ENCODE data around the gene PRKAR2A.
"Not testable (repeated sequence)": the region's sequence is repeated elsewhere in the genome, so short reads cannot be mapped to it uniquely, and the experiment has no call there.

PRKAR2A gene

DNA sequence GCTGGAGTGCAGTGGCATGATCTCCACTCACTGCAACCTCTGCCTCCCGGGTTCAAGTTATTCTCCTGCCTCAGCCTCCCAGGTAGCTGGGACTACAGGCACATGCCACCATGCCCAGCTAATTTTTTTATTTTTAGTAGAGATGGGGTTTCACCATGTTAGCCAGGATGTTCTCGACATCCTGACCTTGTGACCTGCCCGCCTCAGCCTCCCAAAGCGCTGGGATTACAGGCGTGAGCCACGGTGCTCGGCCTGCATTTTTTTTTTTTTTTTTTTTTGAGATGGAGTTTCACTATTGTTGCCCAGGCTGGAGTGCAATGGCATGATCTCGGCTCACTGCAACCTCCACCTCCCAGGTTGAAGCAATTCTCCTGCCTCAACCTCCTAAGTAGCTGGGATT lies 69.1 kb downstream of the PRKAR2A start:
- DNase-seq (ENCODE audit: low read depth in 2 of 2) = not testable (repeated sequence)

DNA sequence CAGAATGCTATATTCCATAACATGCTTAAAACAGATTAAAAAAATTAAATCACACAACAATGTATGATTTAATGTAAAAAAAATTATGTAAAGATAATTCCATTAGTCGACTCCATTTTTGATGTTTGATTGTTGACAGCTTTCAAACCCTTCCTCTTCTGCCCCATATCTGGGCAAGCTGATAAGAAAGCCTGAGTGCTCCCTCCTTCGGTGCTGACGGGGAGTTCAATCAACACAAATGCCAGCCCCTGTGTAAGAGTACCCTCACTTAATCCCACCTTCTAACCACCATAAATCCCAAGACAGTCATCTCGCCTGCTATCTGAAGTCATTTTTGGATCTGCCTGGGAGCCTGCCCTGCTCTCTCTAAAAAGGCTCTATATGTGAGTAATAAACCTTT lies 70.8 kb downstream of the PRKAR2A start:
- no peak for DNase-seq (ENCODE audit: low read depth in 2 of 2)

DNA sequence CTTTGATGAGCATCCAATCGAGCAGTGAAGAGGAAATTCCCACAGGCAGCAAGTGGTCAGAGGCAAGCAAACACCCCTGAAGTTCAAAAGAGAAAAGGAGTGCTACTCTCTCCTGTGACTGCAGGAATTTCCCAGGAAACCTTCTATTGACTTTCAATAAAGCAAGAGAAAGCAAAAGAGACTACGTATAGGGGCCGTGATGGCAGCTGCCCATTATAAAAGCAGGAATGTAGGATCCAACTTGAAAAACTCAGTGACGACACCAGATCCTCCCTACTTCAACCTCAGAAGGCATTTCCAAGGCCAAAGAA lies 77.5 kb downstream of the PRKAR2A start:
- DNase-seq (ENCODE audit: low read depth in 2 of 2) = no peak

DNA sequence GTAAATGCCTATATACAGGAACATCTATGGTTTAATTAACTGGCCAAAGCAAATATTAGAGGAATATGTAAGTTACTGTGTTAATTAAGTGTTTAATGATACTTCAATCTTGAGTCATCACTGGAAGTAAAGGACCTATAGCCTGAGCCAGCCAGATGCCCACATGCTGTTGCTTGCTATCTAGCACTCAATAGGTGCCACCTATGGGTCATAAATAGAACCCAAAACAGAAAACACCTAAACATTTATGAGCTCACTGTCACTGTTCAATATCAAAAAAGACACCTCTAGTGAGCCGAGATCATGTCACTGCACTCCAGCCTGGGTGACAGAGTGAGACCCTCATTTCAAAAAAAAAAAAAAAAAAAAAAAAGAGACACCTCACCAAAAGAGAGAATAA lies 82.3 kb downstream of the PRKAR2A start:
- DNase-seq (ENCODE audit: low read depth in 2 of 2) = no peak

DNA sequence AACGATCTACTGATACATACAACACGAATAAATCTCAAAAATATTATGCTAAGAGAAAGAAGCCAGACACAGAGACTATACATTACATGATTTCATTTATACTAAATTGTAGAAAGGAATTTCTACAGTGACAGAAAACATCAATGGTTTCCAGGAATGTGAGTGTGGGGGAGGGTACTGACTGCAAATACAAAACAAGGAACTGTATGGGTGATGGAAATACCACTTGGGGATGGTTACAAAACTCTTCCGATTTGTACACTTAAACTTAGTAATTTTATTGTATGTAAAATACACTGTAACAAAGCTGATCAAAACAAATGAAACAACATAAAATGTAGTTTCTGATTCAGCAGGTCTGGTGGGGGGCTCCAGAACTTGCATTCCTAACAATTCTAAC lies 84.9 kb downstream of the PRKAR2A start:
- no peak for DNase-seq (ENCODE audit: low read depth in 2 of 2)

DNA sequence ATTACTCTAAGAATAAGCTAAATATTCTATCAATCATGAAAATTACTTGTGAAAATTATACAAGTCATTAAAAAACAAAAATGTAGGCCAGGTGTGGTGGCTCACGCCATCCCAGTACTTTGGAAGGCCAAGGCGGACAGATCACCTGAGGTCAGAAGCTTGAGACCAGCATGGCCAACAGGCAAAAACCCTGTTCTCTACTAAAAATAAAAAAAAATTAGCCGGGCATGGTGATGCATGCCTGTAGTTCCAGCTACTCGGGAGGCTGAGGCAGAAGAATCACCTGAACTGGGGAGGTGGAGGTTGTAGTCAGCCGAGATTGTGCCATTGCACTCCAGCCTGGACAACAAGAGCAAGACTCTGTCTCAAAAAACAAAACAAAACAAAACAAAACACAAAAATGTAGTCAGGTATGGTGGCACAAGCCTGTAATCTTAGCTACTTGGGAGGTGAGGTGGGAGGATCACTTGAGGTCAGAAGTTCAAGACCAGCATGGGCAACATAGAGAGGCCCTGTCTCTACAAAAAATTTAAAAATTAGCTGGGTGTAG lies 87.6 kb downstream of the PRKAR2A start:
- DNase-seq (ENCODE audit: low read depth in 2 of 2) = not testable (repeated sequence)

DNA sequence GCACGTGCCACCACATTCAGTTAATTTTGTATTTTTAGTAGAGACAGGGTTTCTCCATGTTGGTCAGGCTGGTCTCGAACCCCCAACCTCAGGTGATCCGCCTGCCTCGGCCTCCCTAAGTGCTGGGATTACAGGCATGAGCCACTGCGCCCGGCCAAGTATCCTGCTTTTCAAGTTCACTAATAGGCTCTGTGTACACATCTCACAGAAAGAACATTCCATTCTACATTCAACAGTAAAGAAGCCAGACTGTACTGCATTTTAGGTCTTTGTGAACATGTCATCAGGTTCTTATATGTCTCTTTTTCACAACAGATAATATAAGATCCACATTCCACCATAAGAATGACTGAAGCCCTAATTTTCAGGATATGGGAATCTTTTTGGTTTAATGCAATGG lies 88.1 kb downstream of the PRKAR2A start:
- DNase-seq (ENCODE audit: low read depth in 2 of 2) = not testable (repeated sequence)

DNA sequence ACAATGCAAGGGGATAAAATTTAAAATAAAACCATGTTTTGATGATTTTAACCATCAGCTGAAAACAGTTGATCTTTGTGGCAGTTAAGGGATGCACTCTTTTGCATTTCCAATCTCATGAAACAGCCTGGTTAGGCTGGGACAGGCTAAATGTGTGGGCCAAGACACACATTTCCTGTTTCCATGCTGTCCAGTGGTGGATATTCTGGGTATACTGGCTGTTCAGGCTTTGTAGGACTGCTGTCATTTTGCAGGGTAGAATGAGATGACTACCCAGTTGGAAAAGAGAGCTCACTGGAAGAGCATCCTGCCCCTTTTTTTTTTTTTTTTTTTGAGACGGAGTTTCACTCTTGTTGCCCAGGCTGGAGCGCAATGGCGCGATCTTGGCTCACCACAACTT lies 88.6 kb downstream of the PRKAR2A start:
- no peak for DNase-seq (ENCODE audit: low read depth in 2 of 2)

DNA sequence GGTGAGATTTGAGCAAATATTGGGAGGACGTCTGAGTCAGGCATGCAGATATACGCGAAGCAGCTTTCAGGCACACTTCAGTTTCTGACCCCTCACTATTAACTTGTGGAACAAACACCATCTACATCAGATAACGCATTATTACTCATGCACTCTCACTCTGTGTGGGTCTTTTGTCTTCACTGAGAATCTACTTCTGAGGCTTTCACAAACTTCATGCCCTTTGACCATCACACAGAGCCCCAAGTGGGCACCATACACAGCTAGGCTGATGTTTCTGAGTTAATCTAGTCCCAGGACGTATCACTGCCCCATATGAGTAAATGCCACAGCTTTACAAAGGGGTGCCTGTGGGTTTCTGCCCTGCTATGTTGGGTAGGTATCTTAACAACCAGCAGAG lies 91.0 kb downstream of the PRKAR2A start:
- peak in 1 of 2 donors; percentile 1 for DNase-seq (ENCODE audit: low read depth in 2 of 2)

DNA sequence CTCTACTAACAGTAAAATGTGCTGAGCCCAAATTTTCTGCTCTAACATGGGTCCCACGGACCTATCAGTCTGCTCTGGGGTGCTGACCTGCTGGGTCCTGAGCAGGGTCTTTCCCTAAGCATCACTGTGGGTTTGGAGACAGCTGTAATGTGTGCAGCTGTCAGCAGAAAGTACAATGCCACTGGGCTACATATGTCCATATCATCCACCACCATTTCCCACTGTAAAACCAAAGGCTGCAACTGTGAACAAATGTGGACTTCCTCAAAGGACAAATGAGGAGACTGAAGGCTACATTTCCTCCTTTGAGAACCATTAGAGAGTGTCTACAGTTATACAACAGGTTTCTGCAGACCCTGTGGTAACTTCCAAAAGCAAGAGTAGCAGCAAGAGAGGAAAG lies 96.8 kb downstream of the PRKAR2A start:
- no peak for DNase-seq (ENCODE audit: low read depth in 2 of 2)

DNA sequence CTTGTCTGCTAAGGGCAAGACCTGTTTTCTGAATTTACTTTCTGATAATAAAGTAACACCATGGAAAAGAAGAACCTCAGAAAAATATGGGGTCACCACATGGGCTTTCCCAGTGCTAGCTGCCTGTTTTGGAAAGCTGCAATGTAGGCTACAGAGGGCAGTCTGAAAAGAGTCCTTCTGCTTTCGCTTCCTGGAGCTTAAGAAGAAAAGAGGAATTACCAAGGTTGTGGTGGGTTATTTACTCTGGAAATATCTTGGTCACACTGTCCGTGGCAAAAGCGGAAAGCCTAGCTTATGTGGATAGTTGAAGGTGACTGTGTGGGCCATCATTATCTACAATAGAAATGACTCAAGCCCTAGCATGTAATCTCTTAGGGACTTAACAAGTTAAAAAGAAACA lies 98.9 kb downstream of the PRKAR2A start:
- DNase-seq (ENCODE audit: low read depth in 2 of 2) = no peak

DNA sequence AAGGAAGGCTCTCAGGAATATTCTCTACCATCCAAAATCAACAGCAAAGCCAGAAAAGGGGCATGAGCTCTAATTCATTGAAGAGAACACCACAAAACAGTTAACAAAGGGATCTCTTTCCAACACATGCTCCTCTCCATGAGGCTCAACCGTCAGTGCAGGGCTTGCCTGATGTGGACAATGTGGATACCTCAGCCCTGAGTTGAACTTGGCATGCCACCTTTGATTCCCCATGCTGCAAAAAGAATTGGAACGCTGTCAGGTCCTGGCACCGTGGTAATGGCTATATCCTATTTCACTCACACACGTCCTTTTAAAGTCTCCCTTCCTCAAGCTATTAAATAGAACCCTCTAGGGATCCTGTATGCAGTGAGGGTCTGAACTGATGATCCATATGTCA lies 100.0 kb downstream of the PRKAR2A start:
- no peak for DNase-seq (ENCODE audit: low read depth in 2 of 2)

DNA sequence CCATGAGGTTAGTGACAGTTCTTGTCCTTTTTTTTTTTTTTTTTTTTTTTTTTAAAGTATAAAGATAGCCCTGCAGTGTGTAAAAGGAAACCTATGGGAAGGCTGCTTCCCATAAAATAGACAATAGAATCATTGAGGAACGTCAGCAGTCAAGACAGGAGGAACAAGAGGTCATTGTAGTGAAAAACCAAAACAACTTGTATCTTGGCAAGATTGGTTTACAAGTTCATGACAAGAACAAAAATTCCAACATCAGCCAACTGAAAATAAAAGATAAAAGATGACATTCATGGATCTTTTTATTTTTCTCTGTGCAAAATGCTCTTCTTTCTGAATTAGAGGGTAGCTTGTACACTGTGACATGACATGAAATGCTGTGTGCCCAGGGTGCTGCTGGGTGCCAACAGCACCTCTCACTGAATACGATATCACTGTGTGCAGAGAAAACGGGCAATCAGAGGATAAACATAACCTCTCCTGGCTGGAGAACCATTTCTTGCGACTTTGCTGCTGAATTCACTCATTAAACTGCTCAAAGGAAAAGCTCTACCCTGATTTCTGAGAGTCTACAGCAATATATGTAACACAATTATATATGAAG lies 100.6 kb downstream of the PRKAR2A start:
- no peak for DNase-seq (ENCODE audit: low read depth in 2 of 2)

DNA sequence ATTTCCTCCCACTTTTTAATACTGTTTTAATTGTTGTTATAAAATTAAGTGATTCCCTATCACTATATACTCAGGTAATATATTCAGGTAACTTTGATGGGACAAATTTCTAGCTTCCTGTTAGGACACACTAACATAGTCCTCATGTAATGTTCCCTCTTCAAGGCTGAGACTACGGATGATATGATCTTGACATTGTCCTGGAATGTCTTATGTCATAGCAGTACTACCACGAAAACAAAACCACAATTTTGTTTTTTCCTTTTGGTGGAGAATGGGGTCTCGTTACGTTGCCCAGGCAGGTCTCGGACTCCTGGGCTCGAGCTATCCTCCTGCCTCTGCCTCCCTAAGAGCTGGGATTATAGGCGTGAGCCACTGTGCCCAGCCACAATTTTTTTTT lies 103.9 kb downstream of the PRKAR2A start:
- DNase-seq (ENCODE audit: low read depth in 2 of 2) = no peak

DNA sequence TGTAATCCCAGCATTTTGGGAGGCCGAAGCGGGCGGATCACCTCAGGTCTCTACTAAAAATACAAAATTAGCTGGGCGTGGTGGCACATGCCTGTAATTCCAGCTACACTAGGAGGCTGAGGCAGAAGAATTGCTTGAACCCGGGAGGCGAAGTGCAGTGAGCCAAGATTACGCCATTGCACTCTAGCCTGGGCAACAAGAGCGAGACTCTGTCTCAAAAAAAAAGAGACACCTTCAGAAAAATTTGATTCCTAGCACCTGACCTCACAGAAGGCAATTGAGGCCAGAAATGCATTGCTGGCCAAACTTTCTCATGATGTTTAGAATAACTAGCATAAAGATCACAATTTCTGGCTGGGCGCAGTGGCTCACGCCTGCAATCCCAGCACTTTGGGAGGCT lies 106.4 kb downstream of the PRKAR2A start:
- not testable (repeated sequence) for DNase-seq (ENCODE audit: low read depth in 2 of 2)

DNA sequence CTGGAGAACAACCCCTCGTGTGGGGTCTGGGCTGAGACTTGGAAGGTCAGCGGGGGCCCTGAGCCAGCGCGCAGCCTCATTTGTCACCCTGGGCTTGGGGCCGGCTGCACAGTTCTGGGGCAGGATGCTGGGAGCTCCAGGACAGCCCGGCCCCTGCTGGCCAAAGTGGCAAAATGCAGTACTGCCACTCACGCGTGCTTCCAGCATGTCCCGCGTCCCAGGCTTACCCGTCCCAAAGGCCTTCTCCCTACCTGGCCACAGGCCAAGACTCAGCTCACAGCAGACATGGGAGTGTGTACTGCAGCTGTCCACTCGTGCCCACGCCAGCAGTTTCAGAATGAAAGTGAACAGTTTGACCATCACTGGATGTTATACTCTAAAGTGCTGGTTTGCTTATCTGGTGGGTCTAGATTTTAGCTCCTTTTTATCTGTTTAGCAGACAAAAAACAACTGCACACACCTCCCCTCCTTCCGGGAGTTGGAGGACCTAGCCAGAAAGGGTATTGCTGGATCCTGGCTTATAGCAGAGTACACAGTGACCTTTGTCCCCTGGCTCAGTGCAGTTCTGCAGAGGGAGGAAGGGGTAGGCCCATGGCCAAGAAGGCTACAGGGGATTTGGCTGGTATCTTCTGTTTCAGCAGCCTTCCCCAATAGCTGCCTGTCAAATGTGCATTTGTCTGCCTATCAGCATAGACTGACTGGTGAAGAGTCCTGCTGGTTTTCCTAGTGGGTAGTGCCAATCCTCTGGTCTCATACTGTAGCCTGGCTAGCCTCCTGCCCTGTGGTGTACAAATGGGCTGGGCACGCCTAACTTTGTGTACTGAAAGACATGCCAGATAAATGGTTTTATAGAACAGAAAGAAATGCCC lies 107.5 kb downstream of the PRKAR2A start:
- peak; percentile 38 to 46 for DNase-seq (ENCODE audit: low read depth in 2 of 2)

DNA sequence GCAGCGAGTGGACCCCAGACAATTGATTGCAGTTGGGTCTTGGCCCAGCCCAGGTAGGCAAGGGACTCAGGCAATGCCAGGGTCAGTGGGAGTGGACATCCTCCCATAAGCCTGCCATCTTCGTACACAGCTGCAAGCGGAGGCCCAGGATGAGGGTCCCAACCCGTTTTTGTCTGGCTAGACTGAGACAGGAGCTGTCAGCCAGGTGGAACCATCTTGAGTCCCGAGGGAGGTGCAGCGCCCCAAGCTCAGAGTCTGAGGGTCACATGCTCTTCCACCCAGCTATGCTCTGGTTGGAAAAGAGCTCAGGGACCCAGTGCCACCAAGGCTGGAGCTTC lies 108.1 kb downstream of the PRKAR2A start:
- no peak for DNase-seq (ENCODE audit: low read depth in 2 of 2)

DNA sequence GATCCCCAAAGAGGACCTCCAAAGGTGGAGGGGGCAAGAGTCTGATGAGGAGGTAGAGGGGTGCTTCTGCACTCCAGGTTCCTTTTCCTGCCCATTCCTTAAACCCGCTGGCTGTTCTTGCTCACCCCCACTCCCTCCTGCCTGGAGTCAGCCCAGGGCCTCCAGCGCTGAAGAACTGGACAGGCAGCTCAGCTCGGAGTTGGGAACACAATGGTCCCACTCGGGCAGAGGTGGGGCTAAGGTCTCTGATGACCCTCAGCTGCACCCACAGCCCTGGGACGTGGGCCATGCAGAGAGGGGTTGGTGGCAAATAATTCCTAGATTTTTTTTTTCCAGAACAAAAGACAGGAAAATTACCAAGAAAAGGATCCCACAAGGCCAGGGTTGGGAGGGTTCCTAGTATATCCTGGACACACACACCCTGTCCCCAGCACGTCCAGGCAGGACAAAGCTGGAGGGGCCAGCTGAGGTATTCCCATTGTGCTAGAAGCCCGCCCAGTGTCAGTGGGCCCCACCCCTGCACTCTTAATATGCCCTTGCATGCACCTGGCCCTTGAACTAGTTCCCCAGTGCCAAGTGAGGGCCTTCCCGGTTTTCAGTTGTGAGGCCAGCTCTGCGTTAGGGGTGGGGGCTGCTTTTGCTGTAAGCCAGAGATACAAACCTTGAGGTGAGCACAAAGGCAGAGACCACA lies 108.6 kb downstream of the PRKAR2A start:
- no peak for DNase-seq (ENCODE audit: low read depth in 2 of 2)

DNA sequence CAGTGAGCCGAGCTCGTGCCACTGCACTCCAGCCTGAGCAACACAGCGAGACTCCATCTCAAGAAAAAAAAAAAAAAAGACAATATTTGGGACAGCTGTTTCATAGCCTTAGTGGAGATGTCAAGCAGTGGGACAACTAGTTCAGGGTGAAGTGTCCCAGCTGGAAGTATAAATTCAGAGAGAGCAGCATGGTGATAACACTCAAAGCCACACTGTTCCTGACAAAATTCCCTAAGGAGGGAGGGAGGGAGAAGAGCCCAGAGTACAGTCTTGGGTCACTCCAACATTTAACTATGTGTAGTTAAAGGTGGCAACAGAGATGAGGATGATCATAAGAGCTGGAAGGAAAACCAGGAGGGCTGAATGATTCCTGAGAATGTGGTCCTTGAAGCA lies 109.5 kb downstream of the PRKAR2A start:
- no peak for DNase-seq (ENCODE audit: low read depth in 2 of 2)

DNA sequence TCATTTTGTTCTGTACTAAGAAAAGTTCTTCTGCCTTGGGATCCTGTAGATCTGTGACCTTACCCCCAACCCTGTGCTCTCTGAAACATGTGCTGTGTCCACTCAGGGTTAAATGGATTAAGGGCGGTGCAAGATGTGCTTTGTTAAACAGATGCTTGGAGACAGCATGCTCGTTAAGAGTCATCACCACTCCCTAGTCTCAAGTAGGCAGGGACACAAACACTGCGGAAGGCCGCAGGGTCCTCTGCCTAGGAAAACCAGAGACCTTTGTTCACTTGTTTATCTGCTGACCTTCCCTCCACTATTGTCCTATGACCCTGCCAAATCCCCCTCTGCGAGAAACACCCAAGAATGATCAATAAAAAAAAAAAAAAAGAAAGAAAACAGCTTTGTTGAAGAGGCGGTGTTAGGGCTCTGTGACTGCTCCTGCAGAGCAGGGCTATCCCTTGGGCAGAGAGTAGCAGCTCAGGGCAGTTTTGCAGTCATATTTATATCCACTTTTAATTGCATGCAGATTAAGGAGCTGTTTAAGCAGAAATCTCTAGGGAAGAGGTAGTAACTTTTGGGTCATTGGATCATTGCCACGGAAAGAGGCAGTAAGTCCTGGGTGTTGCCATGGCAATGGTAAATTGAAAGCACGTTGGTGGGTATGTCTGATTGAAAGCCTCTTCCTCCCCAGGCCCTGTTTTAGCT lies 112.5 kb downstream of the PRKAR2A start:
- not testable (repeated sequence) for DNase-seq (ENCODE audit: low read depth in 2 of 2)

DNA sequence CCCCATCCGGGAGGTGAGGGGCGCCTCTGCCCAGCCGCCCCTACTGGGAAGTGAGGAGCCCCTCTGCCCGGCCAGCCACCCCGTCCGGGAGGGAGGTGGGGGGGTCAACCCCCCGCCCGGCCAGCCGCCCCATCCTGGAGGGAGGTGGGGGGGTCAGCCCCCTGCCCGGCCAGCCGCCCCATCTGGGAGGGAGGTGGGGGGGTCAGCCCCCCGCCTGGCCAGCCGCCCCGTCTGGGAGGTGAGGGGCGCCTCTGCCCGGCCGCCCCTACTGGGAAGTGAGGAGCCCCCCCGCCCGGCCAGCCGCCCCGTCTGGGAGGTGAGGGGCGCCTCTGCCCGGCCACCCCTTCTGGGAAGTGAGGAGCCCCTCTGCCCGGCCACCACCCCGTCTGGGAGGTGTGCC lies 113.1 kb downstream of the PRKAR2A start:
- not testable (repeated sequence) for DNase-seq (ENCODE audit: low read depth in 2 of 2)
